ENCODE data around the gene ATG16L2. TPM values are rescaled to one million over a fixed set of nuclear protein-coding genes. Genes with fewer than 3 reads are reported as not detected.
A peak's percentile ranks its signal among the peaks of the same experiment; 100 is the strongest.
"Not testable (repeated sequence)": the region's sequence is repeated elsewhere in the genome, so short reads cannot be mapped to it uniquely, and the experiment has no call there.

Gene ATG16L2
- total RNA-seq, 2 experiments from 2014 or later: 58.3 to 61.6 TPM

DNA sequence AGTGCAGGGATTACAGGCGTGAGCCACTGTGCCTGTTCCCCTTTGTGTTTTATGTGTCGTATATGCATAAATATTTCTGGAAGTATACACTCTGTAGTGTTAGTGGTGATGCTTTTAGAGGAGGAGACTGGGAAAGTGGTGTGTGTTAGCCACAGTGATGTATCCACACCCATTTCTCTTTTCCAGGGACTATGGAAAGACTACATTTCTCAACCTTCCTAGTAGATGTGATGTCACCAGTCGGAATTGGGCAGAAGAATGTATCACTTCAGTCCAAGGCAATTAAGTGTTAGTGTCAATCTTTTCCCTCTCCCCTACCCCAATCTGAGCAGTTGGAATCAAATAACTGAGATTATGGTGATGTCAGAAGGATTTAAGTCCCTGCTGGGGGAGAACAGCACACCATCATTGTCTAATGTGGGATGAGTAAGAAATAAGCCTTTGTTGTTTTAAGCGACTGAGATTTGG, 5.8 kb upstream of the ATG16L2 start:
- H3K27me3 ChIP-seq (ENCODE audit: control insufficient read depth in 1 of 2, insufficient read depth in 2 of 2, low read length in 2 of 2): no peaks in the 10 kb centered on the region
- Mint-ChIP-seq H3K4me3 (peak overlapping the region; percentile 9), H3K27ac (peak overlapping the region; percentile 24), H3K36me3 (ENCODE audit: low read depth) (peaks cover 19% of the 10 kb centered on the region), H3K9me3 (no peaks in the 10 kb centered on the region), H3K4me1 (ENCODE audit: low read depth) (peaks cover 25% of the 10 kb centered on the region), H3K27me3 (no peaks in the 10 kb centered on the region)
- intact Hi-C loops (cut with DNase I, micrococcal nuclease): no loop called here
- peaks cover 19% of the 10 kb centered on the region for H3K4me1 ChIP-seq (ENCODE audit: insufficient read depth, low read length)
- ChIA-PET CTCF (no interaction called here), POLR2A (no interaction called here)
- TF ChIP-seq, protein P1, sequence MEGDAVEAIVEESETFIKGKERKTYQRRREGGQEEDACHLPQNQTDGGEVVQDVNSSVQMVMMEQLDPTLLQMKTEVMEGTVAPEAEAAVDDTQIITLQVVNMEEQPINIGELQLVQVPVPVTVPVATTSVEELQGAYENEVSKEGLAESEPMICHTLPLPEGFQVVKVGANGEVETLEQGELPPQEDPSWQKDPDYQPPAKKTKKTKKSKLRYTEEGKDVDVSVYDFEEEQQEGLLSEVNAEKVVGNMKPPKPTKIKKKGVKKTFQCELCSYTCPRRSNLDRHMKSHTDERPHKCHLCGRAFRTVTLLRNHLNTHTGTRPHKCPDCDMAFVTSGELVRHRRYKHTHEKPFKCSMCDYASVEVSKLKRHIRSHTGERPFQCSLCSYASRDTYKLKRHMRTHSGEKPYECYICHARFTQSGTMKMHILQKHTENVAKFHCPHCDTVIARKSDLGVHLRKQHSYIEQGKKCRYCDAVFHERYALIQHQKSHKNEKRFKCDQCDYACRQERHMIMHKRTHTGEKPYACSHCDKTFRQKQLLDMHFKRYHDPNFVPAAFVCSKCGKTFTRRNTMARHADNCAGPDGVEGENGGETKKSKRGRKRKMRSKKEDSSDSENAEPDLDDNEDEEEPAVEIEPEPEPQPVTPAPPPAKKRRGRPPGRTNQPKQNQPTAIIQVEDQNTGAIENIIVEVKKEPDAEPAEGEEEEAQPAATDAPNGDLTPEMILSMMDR (IDR thresholded peaks at IDR 0.05): no peak
- no peaks in the 10 kb centered on the region for H3K9me3 ChIP-seq (ENCODE audit: control insufficient read depth in 1 of 2, insufficient read depth in 1 of 2, low read length in 2 of 2)
- no peak overlapping the region for H3K27ac ChIP-seq (ENCODE audit: low read depth in 1 of 2, low read length in 2 of 2)
- DNase-seq (no peak), ATAC-seq (ENCODE audit: poor library complexity) (no peak)
- peaks cover 9% of the 10 kb centered on the region for H3K36me3 ChIP-seq (ENCODE audit: insufficient read depth, low read length)
- no peak overlapping the region for H3K4me3 ChIP-seq (ENCODE audit: low read length)

DNA sequence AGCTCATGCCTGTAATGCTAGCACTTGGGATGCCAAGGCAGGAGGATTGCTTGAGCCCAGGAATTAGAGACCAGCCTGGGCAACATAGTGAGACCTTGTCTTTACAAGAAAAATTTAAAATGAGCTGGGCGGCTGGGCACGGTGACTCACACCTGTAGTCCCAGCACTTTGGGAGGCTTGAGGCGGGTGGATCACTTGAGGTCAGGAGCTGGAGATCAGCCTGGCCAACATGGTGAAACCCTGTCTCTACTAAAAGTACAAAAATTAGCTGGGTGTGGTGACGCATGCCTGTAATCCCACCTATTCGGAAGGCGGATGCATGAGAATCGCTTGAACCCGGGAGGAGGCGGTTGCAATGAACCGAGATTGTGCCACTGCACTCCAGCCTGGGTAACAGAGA, 2.5 kb upstream of the ATG16L2 start:
- H3K4me1 ChIP-seq (ENCODE audit: insufficient read depth, low read length): peaks cover 37% of the 10 kb centered on the region
- Mint-ChIP-seq H3K27ac (peak overlapping the region; percentile 97), H3K4me1 (ENCODE audit: low read depth) (peaks cover 48% of the 10 kb centered on the region), H3K36me3 (ENCODE audit: low read depth) (peaks cover 41% of the 10 kb centered on the region), H3K4me3 (peak overlapping the region; percentile 77)
- H3K9me3 ChIP-seq (ENCODE audit: control insufficient read depth in 1 of 2, insufficient read depth in 1 of 2, low read length in 2 of 2); H3K27ac ChIP-seq (ENCODE audit: low read depth in 1 of 2, low read length in 2 of 2); H3K27me3 Mint-ChIP-seq; ATAC-seq (ENCODE audit: poor library complexity); H3K9me3 Mint-ChIP-seq; H3K4me3 ChIP-seq (ENCODE audit: low read length); H3K27me3 ChIP-seq (ENCODE audit: control insufficient read depth in 1 of 2, insufficient read depth in 2 of 2, low read length in 2 of 2); DNase-seq: not testable (repeated sequence)
- intact Hi-C loops (cut with DNase I, micrococcal nuclease): loop anchor here in 1 of 2 experiments (5.0 to 10.0 kb wide), 6 partner anchors 84 to 887 kb away; partner anchors contain the start of genes CLPB, FCHSD2, INPPL1 and RNF121
- CTCF ChIA-PET: interaction anchor here (0.8 to 1.3 kb wide), 2 partner anchors 18 to 86 kb away, joined by 3 read pairs; partner anchors contain the start of gene STARD10
- H3K36me3 ChIP-seq (ENCODE audit: insufficient read depth, low read length): peaks cover 12% of the 10 kb centered on the region
- POLR2A ChIA-PET: interaction anchor here (2.5 to 3.3 kb wide), 2 partner anchors 18 to 87 kb away, joined by 11 to 13 read pairs; partner anchors contain the start of gene STARD10

DNA sequence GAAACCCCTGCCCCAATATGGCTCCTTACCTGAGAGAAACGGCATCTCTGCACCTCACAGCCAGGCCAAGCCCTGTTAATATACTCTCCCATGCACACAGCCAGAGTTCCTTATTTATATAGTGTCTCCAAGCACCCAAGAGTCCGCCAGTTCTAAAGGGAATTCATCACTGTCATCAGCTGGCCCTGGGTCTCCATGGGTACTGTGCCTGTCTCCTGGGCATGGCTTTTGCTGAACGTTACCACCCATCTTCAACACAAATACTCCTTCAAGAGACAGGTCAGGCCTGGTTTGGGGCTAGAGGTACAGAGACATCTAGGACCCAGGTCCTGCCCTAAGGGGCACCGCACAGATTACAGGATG, 1.6 kb upstream of the ATG16L2 start:
- no peak for DNase-seq
- Histone ChIP-seq H3K9me3 (ENCODE audit: control insufficient read depth in 1 of 2, insufficient read depth in 1 of 2, low read length in 2 of 2) (no peaks in the 10 kb centered on the region), H3K36me3 (ENCODE audit: insufficient read depth, low read length) (peaks cover 19% of the 10 kb centered on the region), H3K4me1 (ENCODE audit: insufficient read depth, low read length) (peaks cover 38% of the 10 kb centered on the region), H3K27me3 (ENCODE audit: control insufficient read depth in 1 of 2, insufficient read depth in 2 of 2, low read length in 2 of 2) (no peaks in the 10 kb centered on the region), H3K4me3 (ENCODE audit: low read length) (peak overlapping the region; percentile 96), H3K27ac (ENCODE audit: low read depth in 1 of 2, low read length in 2 of 2) (peak overlapping the region; percentile 97 to 100)
- Mint-ChIP-seq H3K27ac (peak overlapping the region; percentile 97), H3K4me3 (peak overlapping the region; percentile 97), H3K27me3 (no peaks in the 10 kb centered on the region), H3K36me3 (ENCODE audit: low read depth) (peaks cover 49% of the 10 kb centered on the region), H3K4me1 (ENCODE audit: low read depth) (peaks cover 50% of the 10 kb centered on the region), H3K9me3 (no peaks in the 10 kb centered on the region)
- intact Hi-C loops (cut with DNase I, micrococcal nuclease): loop anchor here in 1 of 2 experiments (5.0 to 10.0 kb wide), 6 partner anchors 85 to 888 kb away; partner anchors contain the start of genes CLPB, FCHSD2, INPPL1 and RNF121
- TF ChIP-seq, protein P1 (IDR thresholded peaks at IDR 0.05): no peak
- no peak for ATAC-seq (ENCODE audit: poor library complexity)
- CTCF ChIA-PET: interaction anchor here (1.2 to 1.9 kb wide), 6 partner anchors 9 to 90 kb away, joined by 3 to 28 read pairs (median 5); partner anchors contain the start of gene STARD10
- POLR2A ChIA-PET: interaction anchor here (1.0 to 3.3 kb wide), 4 partner anchors 15 to 330 kb away, joined by 3 to 13 read pairs (median 8); partner anchors contain the start of genes FCHSD2 and STARD10
